ENCODE data around the gene ZNF133. TPM values are rescaled to one million over a fixed set of nuclear protein-coding genes. Genes with fewer than 3 reads are reported as not detected.

ZNF133 gene
- total RNA-seq, 2 donors from 2014 or later = 3.0 to 11.6 TPM

- DNase-seq (ENCODE audit: low spot score) = no peak
- Histone ChIP-seq H3K4me3 (no peak overlapping the region), H3K4me1 (no peaks in the 10 kb centered on the region), H3K9me3 (no peaks in the 10 kb centered on the region), H3K27ac (no peak overlapping the region), H3K36me3 (no peaks in the 10 kb centered on the region), H3K27me3 (no peaks in the 10 kb centered on the region)
- TF ChIP-seq, protein P1, sequence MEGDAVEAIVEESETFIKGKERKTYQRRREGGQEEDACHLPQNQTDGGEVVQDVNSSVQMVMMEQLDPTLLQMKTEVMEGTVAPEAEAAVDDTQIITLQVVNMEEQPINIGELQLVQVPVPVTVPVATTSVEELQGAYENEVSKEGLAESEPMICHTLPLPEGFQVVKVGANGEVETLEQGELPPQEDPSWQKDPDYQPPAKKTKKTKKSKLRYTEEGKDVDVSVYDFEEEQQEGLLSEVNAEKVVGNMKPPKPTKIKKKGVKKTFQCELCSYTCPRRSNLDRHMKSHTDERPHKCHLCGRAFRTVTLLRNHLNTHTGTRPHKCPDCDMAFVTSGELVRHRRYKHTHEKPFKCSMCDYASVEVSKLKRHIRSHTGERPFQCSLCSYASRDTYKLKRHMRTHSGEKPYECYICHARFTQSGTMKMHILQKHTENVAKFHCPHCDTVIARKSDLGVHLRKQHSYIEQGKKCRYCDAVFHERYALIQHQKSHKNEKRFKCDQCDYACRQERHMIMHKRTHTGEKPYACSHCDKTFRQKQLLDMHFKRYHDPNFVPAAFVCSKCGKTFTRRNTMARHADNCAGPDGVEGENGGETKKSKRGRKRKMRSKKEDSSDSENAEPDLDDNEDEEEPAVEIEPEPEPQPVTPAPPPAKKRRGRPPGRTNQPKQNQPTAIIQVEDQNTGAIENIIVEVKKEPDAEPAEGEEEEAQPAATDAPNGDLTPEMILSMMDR (IDR thresholded peaks at IDR 0.05) = no peak
Observed at GRCh38 chr20:18259730-18260129, 28.6 kb upstream of the ZNF133 start.

- H3K36me3 ChIP-seq = no peaks in the 10 kb centered on the region
- no peak for DNase-seq (ENCODE audit: low spot score)
- no peak overlapping the region for H3K4me3 ChIP-seq
- H3K27ac ChIP-seq = no peak overlapping the region
- TF ChIP-seq, protein P1 (IDR thresholded peaks at IDR 0.05) = no peak
- no peaks in the 10 kb centered on the region for H3K27me3 ChIP-seq
- no peaks in the 10 kb centered on the region for H3K9me3 ChIP-seq
- no peaks in the 10 kb centered on the region for H3K4me1 ChIP-seq
Observed at GRCh38 chr20:18263723-18264122, 24.6 kb upstream of the ZNF133 start.

DNA sequence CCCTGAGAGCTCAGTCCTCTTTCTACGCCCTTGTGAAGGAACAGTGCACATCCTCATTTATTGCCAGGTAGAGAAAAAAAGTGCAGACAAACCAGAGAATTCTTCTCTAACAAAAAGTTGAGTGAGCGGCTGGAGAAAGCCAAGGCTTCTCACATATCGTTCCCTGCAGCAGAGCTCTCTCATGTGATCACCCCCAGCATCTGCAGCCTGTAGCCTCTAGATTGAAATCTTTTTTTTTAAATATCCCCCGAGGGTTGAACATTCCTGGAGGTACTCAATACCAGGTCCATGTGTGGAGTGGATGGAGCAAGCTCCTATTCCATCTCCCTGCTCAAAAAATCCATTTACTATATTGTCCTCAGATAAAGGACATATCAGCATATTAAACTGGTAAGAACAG, 22.9 kb upstream of the ZNF133 start:
- Histone ChIP-seq H3K4me1 (no peaks in the 10 kb centered on the region), H3K9me3 (no peaks in the 10 kb centered on the region), H3K4me3 (no peak overlapping the region), H3K27ac (no peak overlapping the region), H3K36me3 (no peaks in the 10 kb centered on the region), H3K27me3 (no peaks in the 10 kb centered on the region)
- TF ChIP-seq, protein P1 (IDR thresholded peaks at IDR 0.05) = no peak
- DNase-seq (ENCODE audit: low spot score) = no peak

DNA sequence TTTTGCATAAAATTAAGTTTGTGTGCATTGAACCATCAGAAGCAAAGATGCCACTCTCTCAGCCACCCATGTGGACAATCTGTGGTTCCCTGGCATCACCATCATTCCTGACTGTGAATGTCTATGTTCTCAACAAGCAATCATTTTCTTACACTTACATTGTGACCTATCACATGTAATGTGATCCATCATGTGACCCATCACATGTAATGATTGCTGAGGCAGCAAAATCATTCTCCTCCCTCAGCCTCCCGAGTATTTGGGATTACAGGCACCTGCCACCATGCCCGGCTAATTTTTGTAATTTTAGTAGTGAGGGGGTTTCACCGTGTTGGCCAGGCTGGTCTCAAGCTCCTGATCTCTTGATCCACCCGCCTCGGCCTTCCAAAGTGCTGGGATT, 22.0 kb upstream of the ZNF133 start:
- TF ChIP-seq, protein P1 (IDR thresholded peaks at IDR 0.05) = no peak
- no peak overlapping the region for H3K4me3 ChIP-seq
- H3K9me3 ChIP-seq = no peaks in the 10 kb centered on the region

GRCh38 chr20:18267815-18268214, 20.5 kb upstream of the ZNF133 start:
- TF ChIP-seq, protein P1 (IDR thresholded peaks at IDR 0.05) = no peak
- Histone ChIP-seq H3K4me3 (no peak overlapping the region), H3K9me3 (no peaks in the 10 kb centered on the region), H3K36me3 (no peaks in the 10 kb centered on the region), H3K4me1 (no peaks in the 10 kb centered on the region), H3K27ac (no peak overlapping the region), H3K27me3 (no peaks in the 10 kb centered on the region)
- DNase-seq (ENCODE audit: low spot score) = no peak

More for the DNA sequence above, 22.0 kb upstream of the ZNF133 start:
- no peak for DNase-seq (ENCODE audit: low spot score)
- Histone ChIP-seq H3K36me3 (no peaks in the 10 kb centered on the region), H3K4me1 (no peaks in the 10 kb centered on the region), H3K27ac (no peak overlapping the region), H3K27me3 (no peaks in the 10 kb centered on the region)

GRCh38 chr20:18271160-18271559, 17.2 kb upstream of the ZNF133 start:
- Histone ChIP-seq H3K27me3 (no peaks in the 10 kb centered on the region), H3K4me1 (no peaks in the 10 kb centered on the region), H3K4me3 (no peak overlapping the region), H3K9me3 (no peaks in the 10 kb centered on the region), H3K36me3 (no peaks in the 10 kb centered on the region), H3K27ac (no peak overlapping the region)
- TF ChIP-seq, protein P1 (IDR thresholded peaks at IDR 0.05) = no peak
- DNase-seq (ENCODE audit: low spot score) = no peak

Measured in right atrium auricular region (tissue), 2 donors.